ENCODE data around the gene NANOG.
"Not testable (repeated sequence)": the region's sequence is repeated elsewhere in the genome, so short reads cannot be mapped to it uniquely, and the experiment has no call there.

Gene NANOG

GRCh38 chr12:7801460-7801859 lies 12.3 kb downstream of the NANOG start:
- Histone ChIP-seq H3K36me3 (ENCODE audit: insufficient read depth, low read length) (no peaks in the 10 kb centered on the region), H3K9me2 (replicated peaks; ENCODE audit: low read depth, low read length) (no peaks in the 10 kb centered on the region), H3K4me2 (ENCODE audit: low read depth, low read length, poor library complexity, severe bottlenecking) (no peak overlapping the region), H3K27me3 (ENCODE audit: insufficient read depth, low read length, poor library complexity, severe bottlenecking) (no peaks in the 10 kb centered on the region), H3F3A (ENCODE audit: low read depth) (no peaks in the 10 kb centered on the region), H3K9ac (ENCODE audit: low read depth, low read length, poor library complexity, severe bottlenecking) (no peak overlapping the region), H3K9me3 (ENCODE audit: insufficient read depth, low read depth, low read length) (no peaks in the 10 kb centered on the region), H3K4me1 (ENCODE audit: insufficient read depth, low read length, poor library complexity, severe bottlenecking) (no peaks in the 10 kb centered on the region), H2AFZ (ENCODE audit: low read length) (no peak overlapping the region), H4K20me1 (ENCODE audit: insufficient read depth, low read length, poor library complexity, severe bottlenecking) (no peaks in the 10 kb centered on the region), H3K79me2 (ENCODE audit: insufficient read depth, low read length) (no peaks in the 10 kb centered on the region), H3K4me3 (ENCODE audit: low read length, poor library complexity, severe bottlenecking) (no peak overlapping the region)
- TF ChIP-seq CTCF (conservative IDR thresholded peaks at IDR 0.05; ENCODE audit: low read length) (no peak), EZH2phosphoT487 (IDR thresholded peaks at IDR 0.05; ENCODE audit: borderline replicate concordance) (no peak)

GRCh38 chr12:7806319-7806718 lies 17.1 kb downstream of the NANOG start:
- H3K79me2 ChIP-seq (ENCODE audit: insufficient read depth, low read length); H4K20me1 ChIP-seq (ENCODE audit: insufficient read depth, low read length, poor library complexity, severe bottlenecking); H3K9me3 ChIP-seq (ENCODE audit: insufficient read depth, low read depth, low read length); H2AFZ ChIP-seq (ENCODE audit: low read length); H3K9me2 ChIP-seq (replicated peaks; ENCODE audit: low read depth, low read length); H3K36me3 ChIP-seq (ENCODE audit: insufficient read depth, low read length); H3F3A ChIP-seq (ENCODE audit: low read depth); H3K27me3 ChIP-seq (ENCODE audit: insufficient read depth, low read length, poor library complexity, severe bottlenecking); H3K9ac ChIP-seq (ENCODE audit: low read depth, low read length, poor library complexity, severe bottlenecking); H3K4me2 ChIP-seq (ENCODE audit: low read depth, low read length, poor library complexity, severe bottlenecking); H3K4me3 ChIP-seq (ENCODE audit: low read length, poor library complexity, severe bottlenecking); H3K4me1 ChIP-seq (ENCODE audit: insufficient read depth, low read length, poor library complexity, severe bottlenecking): not testable (repeated sequence)

- Histone ChIP-seq H4K20me1 (ENCODE audit: insufficient read depth, low read length, poor library complexity, severe bottlenecking) (no peaks in the 10 kb centered on the region), H3K4me2 (ENCODE audit: low read depth, low read length, poor library complexity, severe bottlenecking) (no peak overlapping the region), H3K9ac (ENCODE audit: low read depth, low read length, poor library complexity, severe bottlenecking) (no peak overlapping the region), H3K9me3 (ENCODE audit: insufficient read depth, low read depth, low read length) (no peaks in the 10 kb centered on the region), H3K4me1 (ENCODE audit: insufficient read depth, low read length, poor library complexity, severe bottlenecking) (no peaks in the 10 kb centered on the region), H3K36me3 (ENCODE audit: insufficient read depth, low read length) (no peaks in the 10 kb centered on the region), H3K4me3 (ENCODE audit: low read length, poor library complexity, severe bottlenecking) (no peak overlapping the region), H3K9me2 (replicated peaks; ENCODE audit: low read depth, low read length) (no peaks in the 10 kb centered on the region), H2AFZ (ENCODE audit: low read length) (no peak overlapping the region), H3F3A (ENCODE audit: low read depth) (no peaks in the 10 kb centered on the region), H3K79me2 (ENCODE audit: insufficient read depth, low read length) (no peaks in the 10 kb centered on the region), H3K27me3 (ENCODE audit: insufficient read depth, low read length, poor library complexity, severe bottlenecking) (no peaks in the 10 kb centered on the region)
- TF ChIP-seq EZH2phosphoT487 (IDR thresholded peaks at IDR 0.05; ENCODE audit: borderline replicate concordance) (no peak), CTCF (conservative IDR thresholded peaks at IDR 0.05; ENCODE audit: low read length) (peak; percentile 96)
Observed at GRCh38 chr12:7806863-7807487, 17.8 kb downstream of the NANOG start.

GRCh38 chr12:7825754-7826153 lies 36.6 kb downstream of the NANOG start:
- not testable (repeated sequence) for H3K9me3 ChIP-seq (ENCODE audit: insufficient read depth, low read depth, low read length); H3F3A ChIP-seq (ENCODE audit: low read depth); H3K27me3 ChIP-seq (ENCODE audit: insufficient read depth, low read length, poor library complexity, severe bottlenecking); H3K4me1 ChIP-seq (ENCODE audit: insufficient read depth, low read length, poor library complexity, severe bottlenecking); H3K9ac ChIP-seq (ENCODE audit: low read depth, low read length, poor library complexity, severe bottlenecking); H3K36me3 ChIP-seq (ENCODE audit: insufficient read depth, low read length); H4K20me1 ChIP-seq (ENCODE audit: insufficient read depth, low read length, poor library complexity, severe bottlenecking); H2AFZ ChIP-seq (ENCODE audit: low read length); H3K79me2 ChIP-seq (ENCODE audit: insufficient read depth, low read length); H3K4me2 ChIP-seq (ENCODE audit: low read depth, low read length, poor library complexity, severe bottlenecking); H3K9me2 ChIP-seq (replicated peaks; ENCODE audit: low read depth, low read length); H3K4me3 ChIP-seq (ENCODE audit: low read length, poor library complexity, severe bottlenecking)

GRCh38 chr12:7829737-7830136 lies 40.5 kb downstream of the NANOG start:
- not testable (repeated sequence) for H3F3A ChIP-seq (ENCODE audit: low read depth); H3K4me3 ChIP-seq (ENCODE audit: low read length, poor library complexity, severe bottlenecking); H3K27me3 ChIP-seq (ENCODE audit: insufficient read depth, low read length, poor library complexity, severe bottlenecking); H3K79me2 ChIP-seq (ENCODE audit: insufficient read depth, low read length); H3K36me3 ChIP-seq (ENCODE audit: insufficient read depth, low read length); H3K4me1 ChIP-seq (ENCODE audit: insufficient read depth, low read length, poor library complexity, severe bottlenecking); H3K9ac ChIP-seq (ENCODE audit: low read depth, low read length, poor library complexity, severe bottlenecking); H3K9me3 ChIP-seq (ENCODE audit: insufficient read depth, low read depth, low read length); H2AFZ ChIP-seq (ENCODE audit: low read length); H3K9me2 ChIP-seq (replicated peaks; ENCODE audit: low read depth, low read length); H3K4me2 ChIP-seq (ENCODE audit: low read depth, low read length, poor library complexity, severe bottlenecking); H4K20me1 ChIP-seq (ENCODE audit: insufficient read depth, low read length, poor library complexity, severe bottlenecking)

Data from Loucy (cell line).